HG02610 (cell line): ENCODE results near the gene PKD1.

Experiments used
- ATAC-seq: cut with Tn5 transposase; IDR thresholded peaks from one replicate; pipeline ENCODE4 v1.9.1; 2021; ENCODE audit warnings: mild to moderate bottlenecking, moderate library complexity; ENCODE audit not compliant: unreplicated experiment

Gene PKD1

DNA sequence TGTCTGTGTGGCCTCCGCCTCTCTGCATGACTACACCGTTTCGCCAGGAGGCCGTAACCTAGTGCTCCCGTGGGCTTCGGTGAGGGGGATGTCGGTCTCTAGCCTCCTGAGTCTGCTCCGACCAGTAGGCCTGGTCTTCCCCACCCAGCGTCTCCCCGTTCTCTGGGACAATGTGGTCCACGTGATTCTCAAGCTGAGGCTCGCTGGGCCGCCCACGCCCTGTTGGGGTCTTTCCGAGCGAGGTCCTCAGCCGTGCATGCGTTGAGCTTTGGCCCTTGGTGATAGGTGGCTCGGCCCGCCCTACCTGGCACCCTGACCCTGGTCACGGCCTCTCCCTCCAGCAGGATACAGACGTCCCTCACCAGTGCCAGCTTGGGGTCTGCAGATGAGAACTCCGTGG, 57.0 kb downstream of the PKD1 start:
- ATAC-seq, result no peak

DNA sequence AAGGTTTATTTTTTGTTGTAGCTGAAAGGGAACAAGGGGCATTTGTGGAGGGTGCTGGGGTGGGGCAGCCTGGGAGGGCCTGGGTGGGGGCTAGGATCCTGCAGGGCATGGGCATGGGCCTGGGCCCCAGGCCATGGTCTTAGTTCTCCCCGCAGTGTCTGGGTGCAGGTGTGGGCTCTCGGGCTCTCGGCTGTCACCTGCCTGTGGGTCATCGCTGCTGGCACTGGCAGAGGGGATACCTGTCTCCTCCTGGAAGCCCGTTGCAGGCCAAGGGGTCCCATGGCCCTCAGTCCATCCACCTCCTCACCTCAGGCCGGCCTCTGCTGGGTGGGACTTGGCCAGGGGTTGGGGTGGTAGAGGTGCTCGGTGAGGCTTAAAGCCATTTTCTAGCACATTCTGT, 57.6 kb downstream of the PKD1 start:
- ATAC-seq, result no peak

GRCh38 chr16:2077696-2078095, 58.0 kb downstream of the PKD1 start:
- no peak for ATAC-seq

- ATAC-seq, result no peak
Measured at GRCh38 chr16:2077016-2077415, 58.7 kb downstream of the PKD1 start.

DNA sequence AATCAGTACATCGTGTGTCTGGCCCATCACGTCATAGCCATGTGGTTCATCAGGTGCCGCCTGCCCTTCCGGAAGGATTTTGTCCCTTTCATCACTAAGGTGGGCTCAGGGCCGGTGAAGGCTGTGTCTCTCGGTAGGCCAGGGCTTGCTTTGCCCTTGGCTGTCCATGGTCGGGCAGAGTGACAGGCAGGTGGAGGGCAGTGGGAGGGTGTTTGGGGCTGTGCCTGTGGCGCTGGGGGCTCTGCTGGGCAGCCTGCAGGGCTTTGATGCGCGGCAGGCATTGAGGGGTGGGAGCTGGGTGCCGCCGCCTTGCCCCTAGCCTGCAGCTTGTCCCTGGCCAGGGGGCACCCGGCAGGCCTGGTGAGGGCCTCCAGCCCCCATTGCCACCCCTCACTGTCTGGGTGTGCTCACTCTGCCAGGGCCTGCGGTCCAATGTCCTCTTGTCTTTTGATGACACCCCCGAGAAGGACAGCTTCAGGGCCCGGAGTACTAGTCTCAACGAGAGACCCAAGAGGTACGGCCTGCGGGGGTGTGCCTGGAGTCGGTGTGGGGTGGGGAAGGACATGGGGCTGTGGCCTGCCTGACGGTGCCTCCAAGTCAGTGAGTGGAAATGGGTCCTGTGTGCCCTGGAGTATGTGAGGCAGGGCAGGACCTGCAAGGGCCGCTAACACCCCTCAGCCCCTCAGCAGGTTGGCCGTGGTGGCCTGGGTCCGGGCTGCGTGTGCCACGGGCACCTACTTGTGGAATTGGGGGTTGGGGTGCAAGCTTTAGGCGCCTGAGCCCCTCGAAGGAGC, 59.4 kb downstream of the PKD1 start:
- ATAC-seq, result no peak

DNA sequence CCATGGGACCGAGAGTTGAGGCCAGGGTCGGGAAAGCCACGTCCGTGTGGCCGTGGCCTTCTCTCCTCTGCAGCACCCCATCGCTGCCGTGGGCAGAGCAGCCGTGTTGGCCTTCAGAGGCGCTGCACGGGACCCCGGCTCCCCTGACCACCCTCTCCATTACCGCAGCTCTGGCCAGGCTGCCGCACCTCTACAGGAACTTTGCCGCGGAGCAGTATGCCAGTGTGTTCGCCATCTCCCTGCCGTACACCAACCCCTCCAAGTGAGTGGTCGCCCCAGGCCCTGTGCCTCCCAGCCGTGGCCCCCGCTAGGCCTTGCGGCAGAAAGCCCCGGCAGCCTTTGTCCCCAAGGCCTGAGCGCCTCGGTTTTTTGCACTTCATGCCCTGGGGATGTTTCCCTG, 60.1 kb downstream of the PKD1 start:
- no peak for ATAC-seq

GRCh38 chr16:2074071-2074470, 61.6 kb downstream of the PKD1 start:
- no peak for ATAC-seq

- no peak for ATAC-seq
Measured at GRCh38 chr16:2072926-2073325, 62.8 kb downstream of the PKD1 start.

- no peak for ATAC-seq
Measured at GRCh38 chr16:2071454-2072202, 64.1 kb downstream of the PKD1 start.

- no peak for ATAC-seq
Measured at GRCh38 chr16:2070576-2071453, 64.9 kb downstream of the PKD1 start.

- no peak for ATAC-seq
Measured at GRCh38 chr16:2066139-2066538, 69.6 kb downstream of the PKD1 start.

DNA sequence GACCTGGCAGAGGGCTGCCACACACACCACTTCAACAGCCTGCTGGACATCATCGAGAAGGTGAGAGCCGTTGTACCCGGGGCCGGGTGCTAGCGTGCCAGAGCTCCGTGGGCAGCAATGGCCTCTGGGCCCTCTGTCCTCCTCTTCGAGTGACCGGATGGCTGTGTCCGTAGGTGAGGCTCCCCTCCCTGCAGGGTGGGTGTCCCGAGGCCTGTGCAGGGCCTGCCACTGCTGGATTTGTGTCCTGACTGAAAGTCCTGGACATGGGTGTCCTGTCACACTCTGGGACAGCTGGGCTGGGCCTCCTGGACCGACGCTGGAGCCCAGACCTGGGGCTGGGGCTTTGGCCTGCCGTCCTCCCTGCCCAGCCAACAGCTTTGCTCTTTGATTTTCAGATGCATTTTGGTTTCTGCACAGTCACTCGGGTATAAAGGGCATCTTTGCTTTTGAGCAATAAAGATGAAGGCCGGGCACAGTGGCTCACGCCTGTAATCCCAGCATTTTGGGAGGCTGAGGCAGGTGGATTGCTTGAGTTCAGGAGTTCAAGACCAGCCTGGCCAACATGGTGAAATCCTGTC, 71.2 kb downstream of the PKD1 start:
- ATAC-seq, result no peak

- ATAC-seq, result no peak
Measured at GRCh38 chr16:2063861-2064260, 71.8 kb downstream of the PKD1 start.

DNA sequence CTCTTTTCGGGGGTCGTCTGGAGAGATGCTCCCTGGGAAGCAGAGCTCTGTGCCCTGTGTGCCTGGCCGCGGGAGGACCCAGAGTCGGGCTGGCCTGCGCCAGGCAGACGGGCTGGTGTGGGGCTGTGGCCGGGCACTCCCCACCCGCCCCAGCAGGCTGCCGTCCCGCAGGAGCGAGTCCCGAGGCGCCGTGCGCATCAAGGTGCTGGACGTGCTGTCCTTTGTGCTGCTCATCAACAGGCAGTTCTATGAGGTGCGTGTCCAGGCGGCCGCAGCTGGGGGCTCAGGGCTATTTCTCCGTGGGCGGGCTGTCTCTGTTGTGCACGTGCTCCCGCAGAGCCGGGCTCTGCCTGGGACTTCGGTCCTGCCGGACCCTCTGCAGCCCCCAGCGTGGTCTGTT, 72.9 kb downstream of the PKD1 start:
- no peak for ATAC-seq

GRCh38 chr16:2061526-2061925, 74.2 kb downstream of the PKD1 start:
- no peak for ATAC-seq

GRCh38 chr16:2061023-2061422, 74.7 kb downstream of the PKD1 start:
- no peak for ATAC-seq

GRCh38 chr16:2060346-2060745, 75.4 kb downstream of the PKD1 start:
- ATAC-seq, result no peak

- ATAC-seq, result no peak
Measured at GRCh38 chr16:2058872-2059271, 76.8 kb downstream of the PKD1 start.

GRCh38 chr16:2058420-2058819, 77.3 kb downstream of the PKD1 start:
- ATAC-seq, result no peak

DNA sequence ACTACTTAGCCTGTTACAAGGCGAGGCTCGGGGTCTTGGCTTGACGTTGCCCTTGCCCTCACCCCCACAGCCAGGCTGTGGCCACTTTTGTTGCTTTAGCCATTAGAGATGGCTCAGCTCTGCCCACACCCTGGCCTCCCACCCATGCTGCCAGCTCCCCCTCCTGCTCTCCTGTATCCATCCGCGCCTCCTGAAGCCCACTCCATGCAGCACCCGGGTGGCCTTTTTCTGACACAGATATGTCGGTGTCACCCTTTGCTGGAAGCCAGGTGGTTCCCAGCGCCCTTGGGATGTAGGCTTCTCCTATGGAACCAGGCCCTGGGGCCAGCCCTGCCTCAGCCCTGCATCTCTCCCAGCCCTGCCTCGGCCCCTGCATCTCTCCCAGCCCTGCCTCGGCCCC, 78.3 kb downstream of the PKD1 start:
- no peak for ATAC-seq
